Fibroblast of lung (primary cell): ENCODE data around the gene FXYD6. TPM values are rescaled to one million over a fixed set of nuclear protein-coding genes. Genes with fewer than 3 reads are reported as not detected.

Experiments
- DNase-seq, 2 donors: peaks; one replicate each; pipeline versions ENCODE4 v3.0.0 to v3.0.0-alpha.2; 2010; ENCODE audit warnings: low read depth in 2 of 2
- H2AFZ ChIP-seq: 2 replicates; pipeline ENCODE4 v1.5.1; 2012; ENCODE audit warnings: low read length, control low read depth, inconsistent platforms
- H3K27ac ChIP-seq: 2 replicates; pipeline ENCODE4 v1.5.1; 2011; ENCODE audit warnings: low read length, control low read depth; ENCODE audit not compliant: insufficient read depth
- H3K27me3 ChIP-seq: 2 replicates; pipeline ENCODE4 v1.5.1; 2011; ENCODE audit warnings: mild to moderate bottlenecking, low read length; ENCODE audit not compliant: control insufficient read depth, insufficient read depth
- H3K36me3 ChIP-seq: 2 replicates; pipeline ENCODE4 v1.5.1; 2011; ENCODE audit warnings: low read length; ENCODE audit not compliant: control insufficient read depth, insufficient read depth
- H3K4me1 ChIP-seq: 2 replicates; pipeline ENCODE4 v1.5.1; 2011; ENCODE audit warnings: low read length; ENCODE audit not compliant: control insufficient read depth, insufficient read depth; ENCODE audit errors: extremely low read depth
- H3K4me2 ChIP-seq: 2 replicates; pipeline ENCODE4 v1.5.1; 2011; ENCODE audit warnings: low read length, control low read depth; ENCODE audit not compliant: insufficient read depth; ENCODE audit errors: extremely low read depth
- H3K4me3 ChIP-seq, 4 experiments: fragments of 200-600 bp in 1 of 4; sonication (generic) in 1 of 4; replicated peaks in 1 of 4; 2 replicates each; pipeline ENCODE4 v1.5.1; 2011 to 2016; ENCODE audit warnings: low read length in 4 of 4, low read depth in 3 of 4, mild to moderate bottlenecking in 3 of 4, control low read depth in 2 of 4, inconsistent platforms in 1 of 4, mixed read lengths in 1 of 4; ENCODE audit not compliant: insufficient read depth in 1 of 4; ENCODE audit errors: control extremely low read depth in 1 of 4
- H3K79me2 ChIP-seq: 2 replicates; pipeline ENCODE4 v1.5.1; 2012; ENCODE audit warnings: mild to moderate bottlenecking, low read length, inconsistent platforms; ENCODE audit not compliant: control insufficient read depth, insufficient read depth
- H3K9ac ChIP-seq: 2 replicates; pipeline ENCODE4 v1.5.1; 2011; ENCODE audit warnings: mild to moderate bottlenecking, low read length, control low read depth; ENCODE audit not compliant: insufficient read depth
- H3K9me3 ChIP-seq: 2 replicates; pipeline ENCODE4 v1.5.1; 2012; ENCODE audit warnings: low read depth, low read length; ENCODE audit not compliant: control insufficient read depth, insufficient read depth
- H4K20me1 ChIP-seq: 2 replicates; pipeline ENCODE4 v1.5.1; 2011; ENCODE audit warnings: low read length; ENCODE audit not compliant: control insufficient read depth, insufficient read depth; ENCODE audit errors: extremely low read depth
- CTCF ChIP-seq, 2 donors: IDR thresholded peaks in 1 of 2; conservative IDR thresholded peaks in 1 of 2; 1 replicate in 1 of 2; 2 replicates in 1 of 2; pipeline ENCODE4 v1.5.1; 2011 to 2012; ENCODE audit warnings: low read length in 2 of 2, control low read depth in 1 of 2, inconsistent platforms in 1 of 2, low read depth in 1 of 2, mild to moderate bottlenecking in 1 of 2
- EZH2 ChIP-seq: IDR thresholded peaks from 2 replicates; pipeline ENCODE4 v1.5.1; 2012; ENCODE audit warnings: low read length, control low read depth, mild to moderate bottlenecking; ENCODE audit errors: missing control alignments
- polyA plus RNA-seq, 2 donors: library from polyadenylated mRNA; depleted of rRNA in 1 of 2; stranded (reverse) in 1 of 2; unstranded in 1 of 2; fragments of >200 nt; gene quantifications; 2 replicates each; pipeline ENCODE4 v1.2.1, GENCODE V29; 2011 to 2012; ENCODE audit warnings: missing spikeins in 1 of 2
- total RNA-seq: library from RNA; depleted of rRNA; stranded (reverse); fragments of >200 nt; gene quantifications from 2 replicates; pipeline ENCODE4 v1.2.1, GENCODE V29; 2014

The FXYD6 gene
- total and polyA plus RNA-seq, 2 donors (not counting 1 experiment from before 2014, with no cell fraction given) = 0.43 to 5.1 TPM

GRCh38 chr11:117921893-117922292 lies 45.4 kb upstream of the FXYD6 start:
- H3K4me3 ChIP-seq = no peak overlapping the region
- H3K9me3 ChIP-seq = no peaks in the 10 kb centered on the region
- no peak overlapping the region for H2AFZ ChIP-seq
- H3K9ac ChIP-seq = no peak overlapping the region
- H3K36me3 ChIP-seq = no peaks in the 10 kb centered on the region
- H3K4me2 ChIP-seq = no peak overlapping the region
- H4K20me1 ChIP-seq = no peaks in the 10 kb centered on the region
- no peaks in the 10 kb centered on the region for H3K4me1 ChIP-seq
- no peak overlapping the region for H3K27ac ChIP-seq
- TF ChIP-seq EZH2 = no peak
- TF ChIP-seq CTCF (conservative IDR thresholded peaks at IDR 0.05 in 1 of 2, IDR thresholded peaks at IDR 0.05 in 1 of 2; ENCODE audit: low read depth in 1 of 2, low read length in 2 of 2) = no peak
- no peaks in the 10 kb centered on the region for H3K79me2 ChIP-seq
- no peak for DNase-seq
- peaks cover 3% of the 10 kb centered on the region for H3K27me3 ChIP-seq

- no peak for TF ChIP-seq EZH2
- H4K20me1 ChIP-seq = no peaks in the 10 kb centered on the region
- H2AFZ ChIP-seq = no peak overlapping the region
- H3K36me3 ChIP-seq = no peaks in the 10 kb centered on the region
- no peaks in the 10 kb centered on the region for H3K9me3 ChIP-seq
- H3K79me2 ChIP-seq = no peaks in the 10 kb centered on the region
- no peak overlapping the region for H3K27ac ChIP-seq
- no peak overlapping the region for H3K9ac ChIP-seq
- no peak overlapping the region for H3K4me2 ChIP-seq
- no peaks in the 10 kb centered on the region for H3K4me1 ChIP-seq
- DNase-seq = no peak
- no peak overlapping the region for H3K4me3 ChIP-seq
- peaks cover 3% of the 10 kb centered on the region for H3K27me3 ChIP-seq
Observed at GRCh38 chr11:117921456-117921855, 45.0 kb upstream of the FXYD6 start.

- Histone ChIP-seq H3K4me2 (no peak overlapping the region), H3K4me1 (no peaks in the 10 kb centered on the region), H3K9ac (no peak overlapping the region), H3K4me3 (no peak overlapping the region), H3K9me3 (no peaks in the 10 kb centered on the region), H3K79me2 (no peaks in the 10 kb centered on the region), H3K36me3 (no peaks in the 10 kb centered on the region), H3K27ac (no peak overlapping the region), H3K27me3 (peaks cover 3% of the 10 kb centered on the region), H4K20me1 (no peaks in the 10 kb centered on the region), H2AFZ (no peak overlapping the region)
- DNase-seq = no peak
- no peak for TF ChIP-seq EZH2
- TF ChIP-seq CTCF (conservative IDR thresholded peaks at IDR 0.05 in 1 of 2, IDR thresholded peaks at IDR 0.05 in 1 of 2; ENCODE audit: low read depth in 1 of 2, low read length in 2 of 2) = no peak
Observed at GRCh38 chr11:117919781-117920221, 43.3 kb upstream of the FXYD6 start.
